ENCODE measurements around the gene ARHGEF4.

ARHGEF4 gene

GRCh38 chr2:131038258-131039100 lies 201.8 kb downstream of the ARHGEF4 start:
- FAIRE-seq (no peak), DNase-seq (ENCODE audit: low spot score) (no peak)

GRCh38 chr2:131039101-131039440 lies 202.4 kb downstream of the ARHGEF4 start:
- no peak for FAIRE-seq
- no peak for DNase-seq (ENCODE audit: low spot score)

- FAIRE-seq, result no peak
- DNase-seq (ENCODE audit: low spot score), result no peak
Measured at GRCh38 chr2:131039535-131039907, 202.8 kb downstream of the ARHGEF4 start.

GRCh38 chr2:131039908-131040660 lies 203.4 kb downstream of the ARHGEF4 start:
- FAIRE-seq, result no peak
- no peak for DNase-seq (ENCODE audit: low spot score)

- FAIRE-seq, result no peak
Measured at GRCh38 chr2:131040661-131041401, 204.1 kb downstream of the ARHGEF4 start.

GRCh38 chr2:131041402-131042147 lies 204.9 kb downstream of the ARHGEF4 start:
- no peak for FAIRE-seq
- DNase-seq (ENCODE audit: low spot score), result no peak

More at GRCh38 chr2:131040661-131041401, 204.1 kb downstream of the ARHGEF4 start:
- no peak for DNase-seq (ENCODE audit: low spot score)

GRCh38 chr2:131042148-131042775 lies 205.5 kb downstream of the ARHGEF4 start:
- FAIRE-seq, result no peak
- no peak for DNase-seq (ENCODE audit: low spot score)

- DNase-seq (ENCODE audit: low spot score) (no peak), FAIRE-seq (no peak)
Measured at GRCh38 chr2:131043199-131044074, 206.7 kb downstream of the ARHGEF4 start.

GRCh38 chr2:131044075-131044756 lies 207.5 kb downstream of the ARHGEF4 start:
- FAIRE-seq, result no peak

GRCh38 chr2:131044757-131045150 lies 208.0 kb downstream of the ARHGEF4 start:
- no peak for DNase-seq (ENCODE audit: low spot score)
- FAIRE-seq, result no peak

More at GRCh38 chr2:131044075-131044756, 207.5 kb downstream of the ARHGEF4 start:
- no peak for DNase-seq (ENCODE audit: low spot score)

- FAIRE-seq, result no peak
- no peak for DNase-seq (ENCODE audit: low spot score)
Measured at GRCh38 chr2:131045286-131046027, 208.7 kb downstream of the ARHGEF4 start.

- FAIRE-seq, result no peak
- no peak for DNase-seq (ENCODE audit: low spot score)
Measured at GRCh38 chr2:131046028-131046917, 209.6 kb downstream of the ARHGEF4 start.

- FAIRE-seq, result no peak
Measured at GRCh38 chr2:131046918-131047652, 210.4 kb downstream of the ARHGEF4 start.

GRCh38 chr2:131047920-131048560 lies 211.3 kb downstream of the ARHGEF4 start:
- FAIRE-seq, result no peak

More at GRCh38 chr2:131046918-131047652, 210.4 kb downstream of the ARHGEF4 start:
- DNase-seq (ENCODE audit: low spot score), result no peak

GRCh38 chr2:131048641-131049040 lies 211.9 kb downstream of the ARHGEF4 start:
- FAIRE-seq, result no peak
- DNase-seq (ENCODE audit: low spot score), result no peak

More at GRCh38 chr2:131047920-131048560, 211.3 kb downstream of the ARHGEF4 start:
- DNase-seq (ENCODE audit: low spot score), result no peak

- FAIRE-seq (no peak), DNase-seq (ENCODE audit: low spot score) (no peak)
Measured at GRCh38 chr2:131049150-131049718, 212.5 kb downstream of the ARHGEF4 start.

Measured in RCC 7860 (cell line).